GM19239 (cell line): ENCODE measurements around the gene MYO10.
"Not testable (repeated sequence)": the region's sequence is repeated elsewhere in the genome, so short reads cannot be mapped to it uniquely, and the experiment has no call there.

Experiments
- DNase-seq: peaks from one replicate; pipeline ENCODE4 v3.0.0; 2011; ENCODE audit warnings: low spot score; ENCODE audit not compliant: insufficient read length
- FAIRE-seq: peaks from 2 replicates; lab custom pipeline; 2011; peaks lifted over from hg19 to GRCh38; lab: Jason Lieb, UNC

The MYO10 gene

DNA sequence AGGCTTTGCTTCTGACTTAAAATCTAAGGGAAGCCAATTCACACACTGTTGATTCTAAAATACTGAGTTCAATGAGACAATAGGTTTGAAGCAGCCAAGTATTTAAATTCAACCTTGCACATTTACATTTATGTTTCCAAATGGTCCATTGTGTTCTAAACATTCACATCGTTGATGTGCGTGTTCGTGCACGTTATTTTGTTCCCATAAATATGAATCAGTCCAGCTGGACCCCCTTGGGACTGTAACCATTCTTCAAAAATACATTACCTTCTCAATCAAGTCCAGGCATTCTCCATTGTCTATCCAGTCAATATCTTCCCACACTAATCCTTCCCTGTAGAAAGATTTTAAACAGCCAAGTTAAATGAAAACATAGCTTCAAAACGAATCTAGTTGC is 172.9 kb downstream of the MYO10 start:
- FAIRE-seq (no peak), DNase-seq (no peak)

DNA sequence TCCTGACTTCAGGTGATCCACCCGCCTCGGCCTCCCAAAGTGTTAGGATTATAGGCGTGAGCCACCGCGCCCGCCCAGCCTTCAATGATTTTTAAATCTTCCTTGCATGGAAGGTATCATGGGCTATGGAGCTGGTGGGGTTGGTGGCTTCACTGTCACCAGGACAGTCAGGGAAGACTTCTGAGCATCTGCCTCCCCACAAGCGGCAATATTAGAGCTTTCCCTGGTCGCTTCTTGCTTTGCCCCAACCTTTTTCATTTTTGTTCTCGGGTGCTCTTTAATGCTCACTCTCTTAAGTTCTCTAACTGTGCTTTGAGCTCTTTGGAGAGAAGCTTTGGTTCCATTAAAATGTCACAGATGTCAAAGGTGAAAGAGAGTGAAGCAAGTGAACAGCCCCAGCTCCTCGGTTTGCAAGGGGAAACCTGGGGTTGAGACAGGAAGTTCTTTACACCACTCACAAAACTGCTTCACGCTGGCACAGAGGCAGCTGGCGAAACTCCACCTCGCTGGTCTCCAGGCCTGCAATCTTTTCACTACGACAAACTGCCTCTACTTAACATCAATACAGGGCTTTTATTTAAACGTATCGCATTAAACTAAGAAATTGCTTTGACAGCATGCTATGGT is 176.8 kb downstream of the MYO10 start:
- no peak for FAIRE-seq
- peak; percentile 9 for DNase-seq

DNA sequence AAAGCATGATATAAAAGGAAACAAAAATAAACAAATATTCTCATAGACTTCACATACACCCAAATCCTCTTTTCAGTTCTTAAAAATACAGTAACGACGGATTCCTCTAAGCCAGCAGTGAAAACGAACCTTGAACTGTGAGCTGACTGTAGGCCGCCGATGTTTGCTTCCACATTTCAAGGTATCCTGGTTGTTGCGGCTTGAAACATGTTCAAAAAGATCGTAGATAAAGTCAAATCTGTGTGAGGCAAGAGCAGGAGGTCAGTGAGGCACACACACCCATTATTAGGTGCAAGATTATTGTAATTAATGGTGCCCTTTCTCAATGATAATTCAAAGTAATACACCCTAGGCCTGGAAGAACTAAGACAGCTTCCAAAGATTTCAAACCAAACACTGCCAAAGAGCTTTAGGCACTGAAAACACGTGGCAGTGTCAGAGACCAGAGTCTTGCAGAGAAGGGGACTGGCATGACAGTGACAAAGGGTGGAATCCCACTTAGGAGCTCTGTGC is 178.0 kb downstream of the MYO10 start:
- FAIRE-seq (no peak), DNase-seq (no peak)

DNA sequence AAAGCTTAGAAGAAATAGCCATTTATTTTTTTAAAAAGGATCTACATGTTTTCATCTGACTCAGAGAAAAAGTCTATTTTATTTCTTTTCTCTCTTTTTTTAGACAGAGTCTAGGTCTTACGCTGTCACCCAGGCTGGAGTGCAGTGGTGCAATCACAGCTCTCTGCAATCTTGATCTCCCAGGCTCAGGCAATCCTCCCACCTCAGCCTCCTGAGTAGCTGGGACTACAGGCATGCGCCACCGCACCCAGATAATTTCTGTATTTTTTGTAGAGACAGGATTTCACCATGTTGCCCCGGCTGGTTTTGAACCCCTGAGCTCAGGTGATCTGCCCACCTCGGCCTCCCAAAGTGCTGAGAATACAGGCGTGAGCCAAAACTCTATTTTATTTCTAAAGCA is 178.5 kb downstream of the MYO10 start:
- not testable (repeated sequence) for FAIRE-seq, DNase-seq

DNA sequence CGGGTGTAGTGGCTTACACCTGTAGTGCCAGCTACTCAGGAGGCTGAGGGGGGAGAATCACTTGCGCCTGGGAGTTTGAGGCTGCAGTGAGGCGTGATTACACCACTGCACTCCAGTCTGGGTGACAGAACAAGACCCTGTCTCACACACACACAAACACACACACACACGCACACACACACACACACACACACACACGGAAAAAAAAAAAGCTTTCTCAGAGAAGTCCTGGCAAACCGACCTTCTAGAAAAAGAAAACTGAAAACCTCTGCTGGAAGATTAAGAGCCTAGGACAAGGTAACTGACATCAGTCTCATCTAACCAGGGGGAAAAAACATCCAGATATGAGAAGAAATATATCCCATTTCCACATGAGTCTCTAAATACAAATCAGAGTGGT is 178.9 kb downstream of the MYO10 start:
- FAIRE-seq (no peak), DNase-seq (no peak)

DNA sequence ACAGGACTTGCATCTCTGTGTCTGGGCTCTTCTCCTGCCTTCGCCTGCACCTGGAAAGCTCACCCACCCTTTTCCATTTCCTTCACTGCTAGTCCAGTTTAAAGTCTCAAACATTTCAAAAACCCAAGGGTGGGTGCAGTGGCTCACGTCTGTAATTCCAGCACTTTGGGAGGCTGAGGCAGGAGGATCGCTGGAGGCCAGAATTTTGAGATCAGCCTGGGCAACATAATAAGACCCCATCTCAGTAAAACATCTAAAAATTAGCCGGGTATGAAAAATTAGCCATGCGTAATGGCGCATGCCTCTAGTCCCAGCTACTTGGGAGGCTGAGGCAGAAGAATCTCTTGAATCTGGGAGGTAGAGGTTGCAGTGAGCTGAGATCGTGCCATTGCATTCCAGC is 179.4 kb downstream of the MYO10 start:
- FAIRE-seq (no peak), DNase-seq (no peak)

DNA sequence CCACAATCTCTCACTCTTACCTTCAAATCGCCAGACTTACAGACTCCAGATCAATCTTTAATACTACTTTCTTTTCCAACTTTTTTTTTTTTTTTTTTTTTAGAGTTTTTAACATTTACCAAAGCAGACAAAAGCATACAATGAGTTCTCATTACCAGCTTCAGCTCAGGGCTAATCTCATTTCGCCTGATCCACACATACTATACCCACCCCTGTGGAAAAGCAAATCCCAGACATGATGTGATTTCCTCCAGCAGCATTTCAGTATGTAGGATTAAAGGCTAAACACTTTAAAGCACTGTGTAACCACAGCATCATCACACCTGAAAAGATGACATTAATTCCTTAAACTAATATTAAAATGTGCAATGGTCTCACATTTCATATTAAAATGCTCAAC is 180.4 kb downstream of the MYO10 start:
- DNase-seq (no peak), FAIRE-seq (no peak)

DNA sequence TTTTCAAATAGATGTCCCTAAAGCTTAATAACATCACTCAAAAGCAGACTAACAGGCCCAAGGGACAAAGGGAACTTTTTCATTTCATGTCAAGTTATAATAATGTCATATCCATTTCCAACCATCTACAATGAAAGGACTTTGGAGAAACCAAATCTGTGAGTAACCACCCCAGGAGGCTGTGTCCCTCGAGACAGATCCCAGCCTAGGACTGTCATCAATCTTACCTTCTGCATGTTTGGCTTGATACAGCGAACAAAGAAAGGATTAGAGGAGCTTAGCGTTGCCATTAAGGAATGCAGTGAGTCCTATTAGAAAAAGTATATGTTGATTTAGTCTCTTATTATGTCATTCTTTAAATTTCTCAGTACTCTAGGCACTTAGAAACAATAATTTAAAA is 181.5 kb downstream of the MYO10 start:
- DNase-seq (no peak), FAIRE-seq (no peak)

DNA sequence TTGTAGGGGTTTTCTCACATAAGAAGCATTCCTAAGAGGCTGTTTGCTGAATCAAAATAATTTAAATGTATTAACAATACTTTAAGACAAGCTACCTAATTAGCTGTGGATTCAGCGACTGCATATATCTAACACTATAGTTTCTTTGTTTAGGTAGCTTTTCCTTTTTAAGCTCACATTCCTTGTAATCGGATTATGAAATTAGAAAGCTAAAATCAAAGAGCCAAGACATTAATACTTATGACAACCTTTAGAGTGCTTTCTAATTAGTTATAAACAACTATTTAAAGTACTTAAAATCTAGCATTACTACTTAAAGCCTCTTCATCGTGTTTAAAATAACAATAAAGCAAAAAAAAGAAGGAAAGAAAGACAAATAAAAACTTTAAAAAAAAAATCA is 182.0 kb downstream of the MYO10 start:
- no peak for FAIRE-seq
- DNase-seq: no peak

DNA sequence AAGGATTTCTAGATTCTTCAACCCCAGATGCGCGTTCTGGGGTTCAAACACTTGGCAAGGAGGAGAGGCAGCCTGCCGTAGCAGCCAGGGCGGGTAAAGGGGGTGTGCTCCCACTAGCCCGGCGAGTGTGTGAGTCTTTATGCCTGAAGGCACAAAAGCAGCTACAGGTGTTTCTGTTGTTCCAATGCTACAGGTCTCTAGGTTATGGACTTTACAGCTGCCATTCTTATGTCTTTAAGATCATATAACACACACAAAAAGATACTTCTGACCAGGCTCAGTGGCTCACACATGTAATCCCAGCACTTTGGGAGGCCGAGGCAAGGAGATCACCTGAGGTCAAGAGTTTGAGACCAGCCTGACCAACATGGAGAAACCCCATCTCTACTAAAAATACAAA is 185.6 kb downstream of the MYO10 start:
- no peak for FAIRE-seq

DNA sequence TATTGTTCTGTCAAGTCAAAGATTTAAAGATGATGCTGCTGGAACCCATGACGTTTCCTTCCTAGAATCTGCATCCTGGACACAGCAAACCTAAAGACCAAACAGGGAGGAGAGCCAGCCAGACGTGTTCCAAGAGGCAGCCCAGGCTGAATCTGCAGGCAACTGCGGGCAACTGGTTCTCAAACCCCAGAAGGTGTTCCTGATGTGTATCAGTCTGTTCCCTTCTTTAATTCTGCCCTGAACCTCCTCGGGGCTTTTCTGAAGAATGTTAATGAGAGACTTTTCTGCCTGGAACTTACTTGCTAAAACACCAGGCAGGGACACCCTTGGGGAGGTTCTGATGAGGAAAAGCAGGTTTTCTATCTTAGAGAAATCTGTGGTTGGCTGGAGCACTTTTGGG is 186.5 kb downstream of the MYO10 start:
- FAIRE-seq: no peak

More for the DNA sequence above, 185.6 kb downstream of the MYO10 start:
- DNase-seq: no peak

DNA sequence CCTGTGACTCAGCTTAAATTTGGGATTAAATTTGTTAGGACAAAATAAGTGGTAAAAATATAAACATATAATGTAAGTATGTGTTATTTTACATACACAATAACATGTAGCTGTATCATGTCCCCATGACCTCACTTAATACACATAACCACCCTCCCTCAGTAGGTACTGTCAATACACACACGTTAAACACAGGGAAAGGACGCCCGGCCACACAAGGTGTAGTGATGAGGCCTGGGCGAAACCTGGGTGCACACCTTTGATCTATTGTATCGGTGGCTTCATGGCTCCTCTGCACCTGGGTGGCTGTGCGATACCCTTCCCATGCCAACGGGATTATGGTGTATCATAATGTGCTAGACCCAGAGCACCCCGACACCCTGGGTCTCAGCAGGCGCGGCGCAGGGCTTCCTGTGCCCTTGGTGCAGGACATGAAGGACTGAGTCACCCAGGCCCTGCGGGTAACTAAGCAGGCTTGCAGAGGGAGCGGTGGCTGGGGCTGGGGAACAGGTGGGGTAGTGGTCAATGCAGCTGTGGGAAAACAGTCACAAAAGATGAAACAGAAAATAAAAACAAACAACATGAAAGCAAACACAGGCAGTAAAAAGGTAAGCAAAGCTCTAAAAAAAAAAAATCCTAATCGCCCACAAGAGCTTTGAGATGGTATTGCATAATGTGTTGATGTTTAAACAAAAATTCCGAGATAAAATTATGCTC is 191.8 kb downstream of the MYO10 start:
- FAIRE-seq (no peak), DNase-seq (no peak)

More for the DNA sequence above, 186.5 kb downstream of the MYO10 start:
- no peak for DNase-seq

DNA sequence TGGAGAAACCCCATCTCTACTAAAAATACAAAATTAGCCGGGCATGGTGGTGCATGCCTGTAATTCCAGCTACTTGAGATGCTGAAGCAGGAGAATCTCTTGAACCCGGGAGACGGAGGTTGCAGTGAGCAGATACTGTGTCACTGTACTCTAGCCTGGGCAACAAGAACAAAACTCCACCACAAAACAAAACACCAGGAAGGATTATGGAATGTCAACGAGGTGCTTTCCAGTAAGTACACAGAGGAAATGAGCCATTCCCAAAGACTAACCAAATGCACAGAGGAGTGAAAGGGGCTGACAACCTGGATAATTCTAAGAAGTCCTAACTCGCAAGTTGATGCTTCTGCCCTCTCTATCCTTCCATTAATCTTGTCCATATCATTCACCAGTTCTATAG is 193.2 kb downstream of the MYO10 start:
- DNase-seq: no peak
- no peak for FAIRE-seq

DNA sequence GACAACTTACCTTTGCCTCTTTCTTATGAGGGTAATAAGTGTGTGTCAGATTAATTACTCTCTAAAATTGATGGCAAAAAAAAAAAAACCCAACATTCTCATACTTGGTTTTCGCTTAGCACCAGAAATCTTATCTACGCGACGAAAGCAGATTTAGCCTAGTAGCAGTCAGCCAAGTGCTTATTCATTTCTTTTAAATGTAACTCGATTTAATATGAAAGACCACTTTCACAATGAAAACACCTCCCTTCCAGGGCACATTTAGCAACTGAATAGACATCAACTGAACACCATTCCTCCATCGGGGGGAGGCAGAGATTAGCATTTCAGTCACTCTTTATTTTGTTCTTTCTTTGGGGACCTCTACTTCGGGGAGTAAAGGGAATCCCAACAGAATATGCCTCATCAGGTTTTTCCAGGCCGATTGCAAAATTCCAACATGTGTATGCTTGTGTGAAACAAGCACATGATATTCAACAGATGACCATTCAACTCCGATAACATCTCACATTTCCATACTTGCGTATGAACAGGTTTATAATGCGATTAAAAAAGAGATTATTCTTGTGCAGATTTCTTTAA is 195.2 kb downstream of the MYO10 start:
- DNase-seq: no peak
- FAIRE-seq: no peak

DNA sequence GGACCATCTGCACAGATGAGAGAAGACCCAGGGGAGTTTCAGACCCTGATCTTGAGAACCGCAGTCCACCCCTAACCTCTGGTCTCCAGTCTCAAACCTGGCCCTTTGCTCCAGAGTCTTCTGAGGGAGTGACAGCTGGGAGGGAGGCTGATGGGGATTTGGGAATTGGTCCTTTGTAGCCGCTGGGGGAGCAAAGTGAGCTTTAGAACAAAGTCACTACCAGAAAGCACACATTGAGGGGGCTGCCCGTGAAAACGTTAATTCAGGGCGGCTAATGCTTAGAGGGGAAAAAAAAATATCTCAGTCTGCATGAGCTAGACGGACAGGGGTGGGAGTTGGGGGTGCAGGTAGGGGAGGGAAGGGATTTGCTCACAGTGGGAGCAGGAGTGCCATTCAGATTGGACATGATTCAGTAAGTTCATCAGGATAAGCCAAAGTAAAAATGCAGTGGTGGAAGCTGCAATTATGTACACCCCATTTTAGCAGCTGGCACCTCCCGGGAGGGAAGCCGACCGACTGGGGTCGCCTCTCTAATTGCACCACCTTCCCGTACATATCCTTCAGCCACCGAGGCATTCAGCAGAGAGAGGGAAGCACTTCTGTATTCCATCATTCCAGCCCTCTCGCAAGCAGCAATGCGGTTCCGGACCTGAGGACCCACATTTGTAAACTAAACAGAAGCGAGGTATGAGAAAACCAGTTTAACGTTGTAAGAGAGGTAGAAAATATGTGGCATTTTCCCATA is 195.8 kb downstream of the MYO10 start:
- DNase-seq (no peak), FAIRE-seq (no peak)

DNA sequence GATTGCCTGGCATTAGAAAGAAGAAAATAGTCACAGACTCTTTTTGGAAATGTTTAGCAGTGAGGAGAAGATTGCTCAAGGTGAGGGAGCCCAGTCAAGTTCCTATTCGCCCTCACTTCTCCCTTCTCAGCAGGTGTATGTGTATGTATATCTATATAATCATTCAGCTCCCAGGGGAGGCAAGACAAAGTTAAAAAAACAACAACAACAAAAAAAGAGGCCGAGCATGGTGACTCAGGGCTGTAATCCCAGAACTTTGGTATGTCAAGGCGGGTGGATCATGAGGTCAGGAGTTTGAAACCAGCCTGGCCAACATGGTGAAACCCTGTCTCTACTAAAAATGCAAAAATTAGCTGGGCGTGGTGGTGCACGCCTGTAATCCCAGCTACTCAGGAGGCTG is 197.7 kb downstream of the MYO10 start:
- not testable (repeated sequence) for FAIRE-seq, DNase-seq

DNA sequence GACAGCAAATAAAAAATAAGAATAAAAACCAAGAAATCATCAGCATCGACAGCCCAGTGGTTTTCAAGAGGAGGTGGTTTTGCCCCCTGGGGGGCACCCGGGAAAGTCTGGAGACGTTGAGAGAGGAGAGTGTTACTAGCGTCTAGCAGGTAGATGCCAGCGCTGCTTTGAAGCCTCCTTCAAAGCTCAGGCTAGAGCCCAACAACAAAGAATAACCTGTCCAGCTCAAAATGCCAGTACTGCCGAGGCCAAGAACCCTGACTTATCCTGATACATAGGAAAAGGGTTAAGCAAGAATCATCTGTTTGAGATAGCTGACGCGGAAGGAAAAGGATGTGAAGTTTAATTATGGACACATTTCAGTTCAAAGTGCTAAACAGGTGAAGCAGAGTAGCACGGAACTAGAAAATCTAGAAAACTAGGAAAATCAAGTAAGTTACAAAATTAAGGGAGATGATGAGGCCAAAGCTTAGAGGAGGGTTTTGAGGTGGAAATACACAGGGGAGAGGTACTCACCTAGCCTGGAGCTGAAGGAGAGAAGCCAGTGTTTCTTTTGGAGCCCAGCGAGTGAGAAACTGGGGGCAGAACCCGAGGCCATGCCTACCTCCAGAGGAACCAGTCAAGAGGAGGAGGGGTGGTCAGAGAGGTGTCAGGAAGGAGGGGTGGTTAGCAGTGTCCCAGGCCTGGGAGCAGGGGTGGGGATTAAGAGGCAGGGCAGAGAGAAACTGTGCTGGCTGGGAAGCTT is 198.3 kb downstream of the MYO10 start:
- DNase-seq (no peak), FAIRE-seq (no peak)

DNA sequence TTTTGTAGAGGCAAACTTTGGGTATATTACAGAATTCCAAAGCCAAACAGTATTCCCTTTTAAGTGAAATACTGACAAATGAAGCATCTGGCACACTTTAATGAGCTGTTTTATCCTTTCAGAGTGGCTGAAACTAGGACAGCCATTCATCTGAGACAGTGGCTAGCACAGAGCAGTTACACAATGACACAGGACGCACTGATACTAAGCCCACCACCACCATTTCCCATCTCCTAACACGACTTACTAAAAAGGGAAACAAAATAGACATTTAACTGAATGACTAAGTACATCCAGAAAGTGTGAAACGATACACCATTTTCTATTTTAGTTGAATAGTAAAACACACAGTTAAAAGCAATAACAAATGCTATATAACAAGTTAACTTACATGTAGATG is 198.9 kb downstream of the MYO10 start:
- FAIRE-seq: no peak
- no peak for DNase-seq

DNA sequence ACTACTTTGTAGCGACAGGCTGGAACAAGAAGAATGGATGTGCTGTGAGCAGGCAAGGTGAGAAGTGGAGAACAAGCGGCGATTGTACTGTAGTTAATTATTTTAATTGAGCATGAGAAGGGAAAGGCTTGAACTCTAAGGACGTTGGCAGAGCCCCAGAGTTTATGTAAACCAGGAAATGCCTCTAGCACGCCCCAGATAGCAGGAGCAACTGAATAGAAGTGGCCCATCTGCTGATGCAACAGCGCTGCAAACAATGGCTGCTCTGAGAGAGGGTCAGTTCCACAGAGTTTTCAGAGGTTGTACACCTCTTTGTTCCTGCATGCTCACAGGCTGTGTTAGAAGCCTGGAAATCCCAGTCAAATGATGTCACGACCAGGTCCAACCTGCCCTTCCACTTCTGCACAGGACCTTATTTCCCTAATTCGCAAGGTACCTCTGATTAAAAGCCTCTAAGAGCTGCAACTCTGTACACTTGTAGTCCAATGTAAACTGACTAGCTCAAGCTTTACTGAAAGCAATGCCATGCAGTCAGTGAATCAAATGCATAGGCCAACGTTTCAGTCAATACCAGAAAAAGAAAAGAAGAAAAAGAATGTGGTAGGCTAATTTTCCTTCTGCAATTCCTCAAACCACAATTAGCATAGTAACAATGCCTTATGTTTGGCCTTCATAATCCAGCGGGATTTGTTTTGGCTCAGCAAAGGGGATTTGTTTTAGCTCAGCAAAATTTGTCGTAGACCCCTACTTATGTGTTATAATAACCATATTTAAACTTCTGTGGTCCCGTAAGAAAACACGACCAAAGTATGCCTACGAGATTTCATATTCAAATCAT is 199.7 kb downstream of the MYO10 start:
- FAIRE-seq: no peak
- DNase-seq: no peak
